ENCODE measurements around the gene MAJIN. TPM values are rescaled to one million over a fixed set of nuclear protein-coding genes. Genes with fewer than 3 reads are reported as not detected.

Gene MAJIN
- total RNA-seq, 3 donors from 2014 or later: not detected

DNA sequence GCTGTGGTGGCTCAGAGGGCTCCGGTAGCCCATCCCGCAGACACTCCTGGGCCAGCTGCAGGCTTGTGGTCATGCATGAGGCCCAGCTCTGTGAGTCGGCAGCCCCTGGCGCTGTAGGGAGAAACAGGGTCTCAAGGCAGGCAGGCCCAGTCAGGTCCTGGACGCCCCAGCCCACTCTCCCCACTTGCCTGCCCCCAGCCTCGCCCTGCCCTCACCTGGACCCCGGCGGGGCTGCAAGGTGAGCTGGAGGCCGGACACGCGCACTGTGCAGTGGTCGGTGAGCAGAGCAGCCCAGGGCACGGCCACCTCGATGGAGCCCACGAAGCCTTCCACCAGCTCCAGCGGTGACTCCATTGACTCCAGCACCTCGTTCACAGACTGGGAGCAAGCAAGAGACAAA is 57.8 kb downstream of the MAJIN start:
- H3K4me1 ChIP-seq (ENCODE audit: low read depth): peaks cover 22% of the 10 kb centered on the region
- ATAC-seq (no peak), DNase-seq (no peak)
- intact Hi-C loops (cut with DNase I, micrococcal nuclease): no loop called here
- TF ChIP-seq, protein P1, sequence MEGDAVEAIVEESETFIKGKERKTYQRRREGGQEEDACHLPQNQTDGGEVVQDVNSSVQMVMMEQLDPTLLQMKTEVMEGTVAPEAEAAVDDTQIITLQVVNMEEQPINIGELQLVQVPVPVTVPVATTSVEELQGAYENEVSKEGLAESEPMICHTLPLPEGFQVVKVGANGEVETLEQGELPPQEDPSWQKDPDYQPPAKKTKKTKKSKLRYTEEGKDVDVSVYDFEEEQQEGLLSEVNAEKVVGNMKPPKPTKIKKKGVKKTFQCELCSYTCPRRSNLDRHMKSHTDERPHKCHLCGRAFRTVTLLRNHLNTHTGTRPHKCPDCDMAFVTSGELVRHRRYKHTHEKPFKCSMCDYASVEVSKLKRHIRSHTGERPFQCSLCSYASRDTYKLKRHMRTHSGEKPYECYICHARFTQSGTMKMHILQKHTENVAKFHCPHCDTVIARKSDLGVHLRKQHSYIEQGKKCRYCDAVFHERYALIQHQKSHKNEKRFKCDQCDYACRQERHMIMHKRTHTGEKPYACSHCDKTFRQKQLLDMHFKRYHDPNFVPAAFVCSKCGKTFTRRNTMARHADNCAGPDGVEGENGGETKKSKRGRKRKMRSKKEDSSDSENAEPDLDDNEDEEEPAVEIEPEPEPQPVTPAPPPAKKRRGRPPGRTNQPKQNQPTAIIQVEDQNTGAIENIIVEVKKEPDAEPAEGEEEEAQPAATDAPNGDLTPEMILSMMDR (IDR thresholded peaks at IDR 0.05): no peak
- no peak overlapping the region for H3K4me3 ChIP-seq
- H3K9me3 ChIP-seq: no peaks in the 10 kb centered on the region
- H3K36me3 ChIP-seq (ENCODE audit: low read depth): peaks cover 22% of the 10 kb centered on the region

DNA sequence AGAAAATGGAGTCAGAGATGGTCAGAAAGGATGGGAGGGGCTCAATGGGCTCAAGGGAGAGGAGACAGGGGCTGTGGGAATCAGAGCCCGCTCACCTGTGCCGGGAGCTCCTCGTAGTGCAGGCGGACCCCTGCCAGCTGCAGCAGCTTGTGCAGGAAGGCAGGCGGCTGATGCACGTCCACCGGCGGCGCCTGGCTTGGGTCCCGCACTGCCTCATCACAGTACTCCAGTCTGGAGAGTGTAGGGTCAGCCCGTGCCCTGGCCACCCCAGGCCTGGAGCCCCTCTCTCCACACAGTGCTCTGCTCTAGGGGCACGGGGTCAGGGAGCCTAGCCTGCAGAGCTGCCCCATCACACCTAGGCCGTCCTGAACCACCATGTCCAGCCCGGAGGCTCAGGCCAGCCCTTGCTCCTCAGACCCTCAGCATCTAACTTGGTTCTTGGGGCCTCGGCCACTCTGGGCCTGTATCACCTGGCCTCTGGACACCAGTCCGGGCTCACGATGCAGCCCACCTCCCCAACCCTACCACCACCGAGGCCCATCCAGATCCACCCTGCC is 58.7 kb downstream of the MAJIN start:
- TF ChIP-seq, protein P1 (IDR thresholded peaks at IDR 0.05): no peak
- DNase-seq: no peak
- H3K4me3 ChIP-seq: no peak overlapping the region
- H3K4me1 ChIP-seq (ENCODE audit: low read depth): peaks cover 22% of the 10 kb centered on the region
- H3K36me3 ChIP-seq (ENCODE audit: low read depth): peaks cover 22% of the 10 kb centered on the region
- intact Hi-C loops (cut with DNase I, micrococcal nuclease): no loop called here
- no peak for ATAC-seq
- H3K9me3 ChIP-seq: no peaks in the 10 kb centered on the region

DNA sequence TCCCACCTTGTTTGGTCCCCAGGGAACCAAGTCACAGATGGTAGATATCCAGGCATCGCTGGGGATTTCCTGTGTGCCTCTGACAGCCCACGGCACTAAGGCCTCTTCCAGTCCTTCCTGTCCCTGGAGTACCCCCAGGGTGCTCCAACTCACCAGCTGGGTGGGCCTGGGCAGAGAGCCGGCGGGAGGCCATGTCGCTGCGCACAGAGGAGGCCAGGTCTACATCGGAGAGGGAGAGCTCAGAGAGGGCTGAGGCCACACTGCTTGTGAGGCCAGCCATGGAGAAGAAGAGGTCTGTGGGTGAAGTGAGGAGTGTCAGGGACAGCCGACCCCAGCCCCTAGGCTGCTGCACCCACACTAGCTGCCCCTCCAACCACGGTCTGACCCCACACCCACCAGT is 60.2 kb downstream of the MAJIN start:
- Histone ChIP-seq H3K36me3 (ENCODE audit: low read depth) (peaks cover 18% of the 10 kb centered on the region), H3K4me1 (ENCODE audit: low read depth) (peaks cover 13% of the 10 kb centered on the region), H3K9me3 (no peaks in the 10 kb centered on the region), H3K4me3 (no peak overlapping the region)
- TF ChIP-seq, protein P1 (IDR thresholded peaks at IDR 0.05): no peak
- DNase-seq (no peak), ATAC-seq (no peak)
- intact Hi-C loops (cut with DNase I, micrococcal nuclease): no loop called here

DNA sequence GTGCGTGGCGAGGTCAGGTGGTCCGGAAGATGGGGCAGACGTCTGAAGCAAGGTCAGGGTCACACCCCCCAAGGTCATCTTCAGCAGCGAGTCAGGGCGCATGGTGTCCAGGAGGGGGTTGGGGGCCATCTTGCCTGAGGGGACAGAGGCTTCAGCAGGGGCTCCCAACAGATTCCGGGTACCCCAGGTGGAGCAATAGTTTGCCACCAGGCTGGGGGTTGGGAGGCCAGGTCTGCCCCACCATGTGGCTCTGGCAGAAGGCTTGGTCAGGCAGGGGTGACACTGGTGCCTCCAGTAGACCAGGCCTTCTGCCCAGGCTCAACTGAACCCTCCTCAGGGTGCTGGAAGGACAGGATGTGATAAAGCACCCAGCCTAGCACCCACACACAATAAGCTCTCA is 60.8 kb downstream of the MAJIN start:
- peaks cover 18% of the 10 kb centered on the region for H3K36me3 ChIP-seq (ENCODE audit: low read depth)
- TF ChIP-seq, protein P1 (IDR thresholded peaks at IDR 0.05): no peak
- no peak for ATAC-seq
- peaks cover 10% of the 10 kb centered on the region for H3K4me1 ChIP-seq (ENCODE audit: low read depth)
- no peaks in the 10 kb centered on the region for H3K9me3 ChIP-seq
- DNase-seq: no peak
- intact Hi-C loops (cut with DNase I, micrococcal nuclease): no loop called here
- no peak overlapping the region for H3K4me3 ChIP-seq

DNA sequence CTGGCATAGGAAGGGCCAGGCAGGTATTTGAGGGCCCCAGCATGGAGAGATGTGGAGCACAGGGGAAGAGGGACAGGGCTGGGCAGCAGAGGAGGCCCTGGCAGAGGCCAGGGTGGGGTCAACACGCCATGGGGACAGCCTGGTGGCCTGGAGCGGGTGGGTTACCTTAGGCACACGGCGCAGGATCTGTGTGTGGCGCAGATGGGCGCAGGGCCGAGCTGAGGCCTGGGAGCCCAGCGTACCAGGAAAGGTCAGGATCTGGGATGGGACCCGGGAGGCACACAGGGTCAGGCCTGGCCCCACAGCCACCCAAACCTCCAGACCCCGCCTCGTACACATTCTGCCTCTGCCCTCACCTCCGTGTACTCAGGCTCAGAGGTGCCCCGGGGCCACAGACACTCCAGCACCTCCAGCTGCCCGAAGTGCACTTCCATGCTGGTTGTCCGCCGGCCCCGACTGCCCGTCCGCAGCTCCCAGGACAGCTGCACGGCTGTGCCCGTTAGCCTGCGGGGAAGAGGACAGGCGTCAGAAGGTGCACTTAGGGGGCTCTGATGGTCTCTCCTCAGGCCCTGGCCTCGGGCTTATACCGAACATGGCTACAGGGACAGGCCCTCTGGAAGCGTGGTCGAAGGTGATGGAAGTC is 61.3 kb downstream of the MAJIN start:
- ATAC-seq (no peak), DNase-seq (no peak)
- peaks cover 5% of the 10 kb centered on the region for H3K4me1 ChIP-seq (ENCODE audit: low read depth)

More for the DNA sequence above, 61.3 kb downstream of the MAJIN start:
- no peak overlapping the region for H3K4me3 ChIP-seq
- TF ChIP-seq, protein P1 (IDR thresholded peaks at IDR 0.05): no peak
- intact Hi-C loops (cut with DNase I, micrococcal nuclease): no loop called here
- peaks cover 18% of the 10 kb centered on the region for H3K36me3 ChIP-seq (ENCODE audit: low read depth)
- no peaks in the 10 kb centered on the region for H3K9me3 ChIP-seq

Measured in mucosa of descending colon (tissue), 3 donors.